ENCODE data around the gene FAM161B.
"Not testable (repeated sequence)": the region's sequence is repeated elsewhere in the genome, so short reads cannot be mapped to it uniquely, and the experiment has no call there.

The FAM161B gene

DNA sequence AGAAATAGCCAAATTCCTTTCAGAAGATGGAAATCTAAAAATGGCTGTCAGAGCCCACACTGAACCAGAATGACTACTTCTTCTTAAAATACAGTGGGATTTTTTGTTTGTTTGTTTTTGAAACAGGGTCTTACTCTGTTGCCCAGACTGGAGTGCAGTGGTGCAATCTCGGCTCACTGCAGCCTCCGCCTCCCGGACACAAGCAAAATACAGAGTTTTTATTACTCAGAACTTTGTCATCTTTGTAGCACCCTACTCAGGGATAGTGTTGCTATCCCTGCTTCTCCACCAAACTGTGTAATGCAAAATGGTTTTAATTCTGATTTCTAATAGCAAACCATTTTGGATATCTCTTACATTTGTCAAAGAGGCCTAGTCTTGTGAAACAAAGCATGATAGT is 46.9 kb downstream of the FAM161B start:
- no peak overlapping the region for H3K27ac ChIP-seq
- no peak overlapping the region for H3K4me2 ChIP-seq
- H3K4me1 ChIP-seq (ENCODE audit: low read depth, poor library complexity, severe bottlenecking), result no peaks in the 10 kb centered on the region
- no peak overlapping the region for H3K9ac ChIP-seq
- H3K36me3 ChIP-seq (ENCODE audit: insufficient read depth), result 0 out of 2 replicates have a peak, but pooled peaks cover 2% of the 10 kb centered on the region
- H3K79me2 ChIP-seq (ENCODE audit: insufficient read depth, low read depth), result no peaks in the 10 kb centered on the region
- H4K20me1 ChIP-seq (ENCODE audit: insufficient read depth), result no peaks in the 10 kb centered on the region
- no peak overlapping the region for H3K4me3 ChIP-seq (IDR thresholded peaks at IDR 0.05; ENCODE audit: insufficient read depth, low read depth, low read length)
- TF ChIP-seq, protein P1, sequence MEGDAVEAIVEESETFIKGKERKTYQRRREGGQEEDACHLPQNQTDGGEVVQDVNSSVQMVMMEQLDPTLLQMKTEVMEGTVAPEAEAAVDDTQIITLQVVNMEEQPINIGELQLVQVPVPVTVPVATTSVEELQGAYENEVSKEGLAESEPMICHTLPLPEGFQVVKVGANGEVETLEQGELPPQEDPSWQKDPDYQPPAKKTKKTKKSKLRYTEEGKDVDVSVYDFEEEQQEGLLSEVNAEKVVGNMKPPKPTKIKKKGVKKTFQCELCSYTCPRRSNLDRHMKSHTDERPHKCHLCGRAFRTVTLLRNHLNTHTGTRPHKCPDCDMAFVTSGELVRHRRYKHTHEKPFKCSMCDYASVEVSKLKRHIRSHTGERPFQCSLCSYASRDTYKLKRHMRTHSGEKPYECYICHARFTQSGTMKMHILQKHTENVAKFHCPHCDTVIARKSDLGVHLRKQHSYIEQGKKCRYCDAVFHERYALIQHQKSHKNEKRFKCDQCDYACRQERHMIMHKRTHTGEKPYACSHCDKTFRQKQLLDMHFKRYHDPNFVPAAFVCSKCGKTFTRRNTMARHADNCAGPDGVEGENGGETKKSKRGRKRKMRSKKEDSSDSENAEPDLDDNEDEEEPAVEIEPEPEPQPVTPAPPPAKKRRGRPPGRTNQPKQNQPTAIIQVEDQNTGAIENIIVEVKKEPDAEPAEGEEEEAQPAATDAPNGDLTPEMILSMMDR (conservative IDR thresholded peaks at IDR 0.05; ENCODE audit: low read depth, low read length), result no peak
- H2AFZ ChIP-seq (ENCODE audit: low read depth), result no peak overlapping the region
- H3K27me3 ChIP-seq (ENCODE audit: insufficient read depth, low read depth), result no peaks in the 10 kb centered on the region

DNA sequence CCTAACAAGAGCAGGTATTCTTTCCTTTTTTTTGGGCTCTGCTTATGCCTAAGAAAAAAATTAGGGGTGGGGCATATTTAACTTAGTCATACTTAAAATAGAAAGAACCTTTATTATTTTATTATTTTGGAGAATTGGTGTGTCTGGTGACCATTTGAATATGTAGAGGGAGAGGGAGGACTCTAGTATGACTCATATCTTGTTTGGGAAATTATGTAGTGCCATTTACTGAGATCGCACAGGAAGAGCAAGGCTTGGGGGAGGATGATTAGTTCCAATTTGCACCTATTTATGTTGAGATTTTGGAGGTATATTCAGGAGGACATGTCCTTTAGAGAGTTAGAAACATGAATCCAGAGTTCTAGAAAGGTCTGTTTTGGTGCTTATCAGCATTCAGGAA is 53.4 kb downstream of the FAM161B start:
- Histone ChIP-seq H3K4me2 (no peak overlapping the region), H2AFZ (ENCODE audit: low read depth) (no peak overlapping the region), H3K27ac (no peak overlapping the region), H3K27me3 (ENCODE audit: insufficient read depth, low read depth) (no peaks in the 10 kb centered on the region), H3K36me3 (ENCODE audit: insufficient read depth) (no peaks in the 10 kb centered on the region), H4K20me1 (ENCODE audit: insufficient read depth) (no peaks in the 10 kb centered on the region), H3K4me1 (ENCODE audit: low read depth, poor library complexity, severe bottlenecking) (no peaks in the 10 kb centered on the region), H3K9ac (no peak overlapping the region), H3K79me2 (ENCODE audit: insufficient read depth, low read depth) (peaks cover 14% of the 10 kb centered on the region; the same call in 1 of the 2 replicates), H3K4me3 (IDR thresholded peaks at IDR 0.05; ENCODE audit: insufficient read depth, low read depth, low read length) (no peak overlapping the region)
- TF ChIP-seq, protein P1 (conservative IDR thresholded peaks at IDR 0.05; ENCODE audit: low read depth, low read length), result no peak

DNA sequence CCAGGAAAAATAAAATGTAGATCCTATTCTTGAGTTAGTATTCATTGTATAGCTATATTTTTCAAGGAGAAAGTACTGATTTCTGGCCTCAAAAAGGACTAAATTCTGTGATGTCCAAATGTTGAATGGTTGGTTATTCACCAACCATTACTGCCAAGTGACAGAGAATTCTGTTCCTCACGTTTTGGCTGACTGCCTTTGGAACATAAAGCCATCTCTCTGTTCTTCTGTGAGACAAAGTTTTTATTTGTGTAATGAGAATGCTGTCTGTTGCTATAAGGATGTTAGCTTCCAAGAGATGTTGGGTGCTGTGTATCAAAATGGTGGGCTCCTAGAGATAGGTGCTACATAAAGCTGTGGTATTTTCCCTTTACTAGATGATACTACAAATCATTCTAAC is 54.0 kb downstream of the FAM161B start:
- H3K36me3 ChIP-seq (ENCODE audit: insufficient read depth), result no peaks in the 10 kb centered on the region
- no peaks in the 10 kb centered on the region for H4K20me1 ChIP-seq (ENCODE audit: insufficient read depth)
- TF ChIP-seq, protein P1 (conservative IDR thresholded peaks at IDR 0.05; ENCODE audit: low read depth, low read length), result no peak
- H3K4me1 ChIP-seq (ENCODE audit: low read depth, poor library complexity, severe bottlenecking), result no peaks in the 10 kb centered on the region
- no peaks in the 10 kb centered on the region for H3K27me3 ChIP-seq (ENCODE audit: insufficient read depth, low read depth)
- no peak overlapping the region for H3K4me3 ChIP-seq (IDR thresholded peaks at IDR 0.05; ENCODE audit: insufficient read depth, low read depth, low read length)
- H3K4me2 ChIP-seq, result no peak overlapping the region
- no peak overlapping the region for H3K27ac ChIP-seq
- peaks cover 16% of the 10 kb centered on the region; the same call in 1 of the 2 replicates for H3K79me2 ChIP-seq (ENCODE audit: insufficient read depth, low read depth)
- no peak overlapping the region for H2AFZ ChIP-seq (ENCODE audit: low read depth)
- no peak overlapping the region for H3K9ac ChIP-seq

DNA sequence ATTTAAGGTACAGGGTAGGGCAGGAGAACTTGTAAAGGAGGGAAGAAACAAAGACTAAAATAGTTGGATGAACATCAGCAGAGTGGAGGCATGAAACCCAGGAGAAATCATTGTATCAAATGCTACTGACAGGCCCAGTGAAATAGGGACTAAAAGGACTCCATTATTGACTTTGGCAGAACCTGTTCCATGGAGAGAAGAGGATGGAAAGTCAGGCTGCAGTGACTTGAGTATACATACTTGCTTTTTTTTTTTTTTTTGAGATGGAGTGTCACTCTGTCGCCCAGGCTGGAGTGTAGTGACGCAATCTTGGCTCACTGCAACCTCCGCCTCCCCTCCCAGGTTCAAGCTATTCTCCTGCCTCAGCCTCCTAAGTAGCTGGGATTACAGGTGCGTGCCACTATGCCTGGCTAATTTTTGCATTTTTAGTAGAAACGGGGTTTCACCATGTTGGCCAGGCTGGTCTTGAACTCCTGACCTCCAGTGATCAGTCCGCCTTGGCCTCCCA is 55.7 kb downstream of the FAM161B start:
- H3K9ac ChIP-seq; H3K4me3 ChIP-seq (IDR thresholded peaks at IDR 0.05; ENCODE audit: insufficient read depth, low read depth, low read length); H3K4me2 ChIP-seq; H3K4me1 ChIP-seq (ENCODE audit: low read depth, poor library complexity, severe bottlenecking); H4K20me1 ChIP-seq (ENCODE audit: insufficient read depth); H2AFZ ChIP-seq (ENCODE audit: low read depth); H3K27me3 ChIP-seq (ENCODE audit: insufficient read depth, low read depth); H3K36me3 ChIP-seq (ENCODE audit: insufficient read depth); H3K27ac ChIP-seq: not testable (repeated sequence)
- H3K79me2 ChIP-seq (ENCODE audit: insufficient read depth, low read depth), result peaks cover 33% of the 10 kb centered on the region

DNA sequence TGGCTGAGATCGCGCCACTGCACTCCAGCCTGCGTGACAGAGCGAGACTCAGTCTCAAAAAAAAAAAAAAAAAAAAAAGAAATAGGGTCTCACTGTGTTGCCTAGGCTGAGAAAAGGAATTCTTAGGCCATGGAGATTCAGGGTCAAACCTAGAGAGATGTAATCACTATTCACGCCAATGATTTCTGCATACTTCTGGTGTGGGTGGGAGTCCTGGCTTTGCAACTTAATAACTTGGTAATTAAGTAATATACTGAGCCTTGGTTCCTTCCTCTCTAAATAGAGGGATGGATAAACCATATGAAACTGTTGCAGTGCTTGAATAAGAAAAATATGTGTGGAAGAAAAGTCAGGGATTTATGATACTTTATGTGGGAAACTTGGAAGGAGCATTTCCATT is 60.5 kb downstream of the FAM161B start:
- Histone ChIP-seq H3K4me2 (no peak overlapping the region), H3K27ac (no peak overlapping the region), H3K36me3 (ENCODE audit: insufficient read depth) (no peaks in the 10 kb centered on the region), H4K20me1 (ENCODE audit: insufficient read depth) (no peaks in the 10 kb centered on the region), H2AFZ (ENCODE audit: low read depth) (no peak overlapping the region), H3K4me1 (ENCODE audit: low read depth, poor library complexity, severe bottlenecking) (peaks cover 11% of the 10 kb centered on the region), H3K79me2 (ENCODE audit: insufficient read depth, low read depth) (peaks cover 66% of the 10 kb centered on the region), H3K9ac (no peak overlapping the region), H3K27me3 (ENCODE audit: insufficient read depth, low read depth) (no peaks in the 10 kb centered on the region), H3K4me3 (IDR thresholded peaks at IDR 0.05; ENCODE audit: insufficient read depth, low read depth, low read length) (no peak overlapping the region)
- TF ChIP-seq, protein P1 (conservative IDR thresholded peaks at IDR 0.05; ENCODE audit: low read depth, low read length), result no peak

Data from KMS-11 (cell line).